Measurements from ENCODE around the gene HEMK1. TPM values are rescaled to one million over a fixed set of nuclear protein-coding genes. Genes with fewer than 3 reads are reported as not detected.

Gene HEMK1
- polyA plus RNA-seq, 2 of the 4 experiments (the other 2 are of a cell fraction), result 4.3 to 4.7 TPM

- no peaks in the 10 kb centered on the region for H3K9me3 ChIP-seq
- no peaks in the 10 kb centered on the region for H3K4me1 ChIP-seq
- FAIRE-seq (no peak), DNase-seq (ENCODE audit: low read depth in 1 of 2, low spot score in 1 of 2) (no peak), ATAC-seq (no peak)
- no peak overlapping the region for H3K27ac ChIP-seq
- H3K4me2 ChIP-seq, result no peak overlapping the region
- no peak overlapping the region for H3K4me3 ChIP-seq
- TF ChIP-seq KDM1A (IDR thresholded peaks at IDR 0.05; ENCODE audit: low read depth) (no peak), RNF2 (IDR thresholded peaks at IDR 0.05; ENCODE audit: borderline replicate concordance, low read depth) (no peak), CBX2 (IDR thresholded peaks at IDR 0.05; ENCODE audit: borderline replicate concordance, low read depth) (no peak), HDAC2 (IDR thresholded peaks at IDR 0.05) (no peak), EP300 (IDR thresholded peaks at IDR 0.05) (no peak), E2F6 (IDR thresholded peaks at IDR 0.05; ENCODE audit: borderline replicate concordance, low read depth) (no peak), RARB (CRISPR knock-in tag; IDR thresholded peaks at IDR 0.05) (no peak), ESRRA (IDR thresholded peaks at IDR 0.05; ENCODE audit: borderline replicate concordance, low read length) (no peak), CEBPB (IDR thresholded peaks at IDR 0.05) (no peak), KDM5A (IDR thresholded peaks at IDR 0.05) (no peak), CHD4 (IDR thresholded peaks at IDR 0.05; ENCODE audit: borderline replicate concordance) (no peak), MAFK (IDR thresholded peaks at IDR 0.05; ENCODE audit: partially characterized antibody) (no peak), GATA3 (IDR thresholded peaks at IDR 0.05; ENCODE audit: borderline replicate concordance) (no peak)
- CTCF ChIA-PET, result interaction anchor here (1.0 kb wide), 1 partner anchor 56 kb away, joined by 3 read pairs; no protein-coding TSS in a partner anchor
- POLR2A ChIA-PET, result no interaction called here
Observed at GRCh38 chr3:50559702-50560101, 9.6 kb upstream of the HEMK1 start.

GRCh38 chr3:50562861-50563260, 6.5 kb upstream of the HEMK1 start:
- FAIRE-seq (no peak), DNase-seq (ENCODE audit: low read depth in 1 of 2, low spot score in 1 of 2) (no peak), ATAC-seq (no peak)
- Histone ChIP-seq H3K27ac (no peak overlapping the region), H3K9me3 (no peaks in the 10 kb centered on the region), H3K4me2 (no peak overlapping the region), H3K4me3 (no peak overlapping the region), H3K4me1 (peaks cover 6% of the 10 kb centered on the region)
- CTCF ChIA-PET, result interaction anchor here (1.0 to 22.5 kb wide), 2 partner anchors 9 to 46 kb away, joined by 3 to 375 read pairs; partner anchors contain the start of genes CISH and MAPKAPK3
- WGBS (ENCODE audit: missing lambda C conversion rate), result 42% methylated on average over 2 of the region's 2 CpGs
- POLR2A ChIA-PET, result no interaction called here
- TF ChIP-seq EP300 (IDR thresholded peaks at IDR 0.05) (no peak), KDM1A (IDR thresholded peaks at IDR 0.05; ENCODE audit: low read depth) (no peak), RFX5 (IDR thresholded peaks at IDR 0.05) (no peak), ZFP36 (IDR thresholded peaks at IDR 0.05; ENCODE audit: borderline replicate concordance, partially characterized antibody) (no peak), JUNB (IDR thresholded peaks at IDR 0.05) (no peak), MAZ (IDR thresholded peaks at IDR 0.05; ENCODE audit: borderline replicate concordance, low read depth, low read length) (no peak), SMC3 (IDR thresholded peaks at IDR 0.05) (no peak), PBX3 (IDR thresholded peaks at IDR 0.05) (no peak), GATA3 (IDR thresholded peaks at IDR 0.05; ENCODE audit: borderline replicate concordance) (no peak), ZSCAN20 (CRISPR knock-in tag; IDR thresholded peaks at IDR 0.05) (no peak), HMGXB4 (CRISPR knock-in tag; IDR thresholded peaks at IDR 0.05; ENCODE audit: borderline replicate concordance) (no peak), CBX2 (IDR thresholded peaks at IDR 0.05; ENCODE audit: borderline replicate concordance, low read depth) (no peak), JUN (IDR thresholded peaks at IDR 0.05) (no peak), EHMT2 (IDR thresholded peaks at IDR 0.05; ENCODE audit: low read depth) (no peak), E2F6 (IDR thresholded peaks at IDR 0.05; ENCODE audit: borderline replicate concordance, low read depth) (no peak), POLR2A (IDR thresholded peaks at IDR 0.05; ENCODE audit: low read length) (no peak), HOXB5 (CRISPR knock-in tag; IDR thresholded peaks at IDR 0.05) (no peak), RCOR1 (IDR thresholded peaks at IDR 0.05; ENCODE audit: low read depth, low read length) (no peak)
